ENCODE data around the gene GRIN2A. TPM values are rescaled to one million over a fixed set of nuclear protein-coding genes. Genes with fewer than 3 reads are reported as not detected.

Gene GRIN2A
- total and polyA plus RNA-seq, 2 of the 13 experiments (the other 11 are each of a cell fraction or from before 2014, with no cell fraction given) = not detected

DNA sequence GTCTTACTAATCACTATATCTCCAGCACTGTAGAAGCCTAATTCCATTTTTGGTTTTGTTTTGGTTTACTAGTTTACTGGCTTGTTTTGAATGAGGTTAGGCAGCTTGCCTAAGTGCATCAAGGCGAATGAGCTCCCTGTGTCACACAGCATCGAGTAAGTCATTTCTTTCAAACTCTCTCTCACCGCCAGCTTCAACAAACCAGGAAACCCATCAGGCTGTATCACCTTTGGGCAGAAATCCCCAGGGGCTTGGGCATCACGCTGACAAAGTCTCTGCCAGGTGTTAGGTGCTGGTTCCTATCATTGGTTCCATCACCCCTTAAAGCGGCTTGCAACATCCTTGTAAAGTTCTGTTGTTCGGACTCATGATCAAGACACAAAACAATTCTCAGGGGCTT, 226.6 kb downstream of the GRIN2A start:
- no peak overlapping the region for H3K27ac ChIP-seq (ENCODE audit: extremely low read length, insufficient read depth, low read length)
- H3K4me3 ChIP-seq (replicated peaks in 1 of 3; ENCODE audit: insufficient read depth in 1 of 3, low read depth in 2 of 3, low read length in 3 of 3) = no peak overlapping the region
- no peaks in the 10 kb centered on the region for H4K20me1 ChIP-seq (ENCODE audit: insufficient read depth, low read length)
- H3K27me3 ChIP-seq (ENCODE audit: control insufficient read depth in 1 of 2, insufficient read depth in 2 of 2, low read length in 2 of 2) = peaks cover 1 to 27% of the 10 kb centered on the region in 2 experiments; a peak in 4 of 5 replicates
- no peaks in the 10 kb centered on the region for H3K79me2 ChIP-seq (ENCODE audit: insufficient read depth, low read length)
- FAIRE-seq (no peak), DNase-seq (ENCODE audit: low spot score) (no peak), ATAC-seq (no peak)
- in situ Hi-C loops (cut with HindIII; ENCODE audit: extremely low pct_ligation_motif_present, low pct_unique_long_range_greater_than_20kb) (no loop called here), intact Hi-C loops (cut with micrococcal nuclease; ENCODE audit: unreplicated experiment) (no loop called here)
- no peak overlapping the region for H2AFZ ChIP-seq (ENCODE audit: low read length)
- no peak overlapping the region for H3K4me2 ChIP-seq (ENCODE audit: low read depth, low read length)
- TF ChIP-seq NCOA1 (CRISPR knock-in tag; IDR thresholded peaks at IDR 0.05) (no peak), ZNF24 (IDR thresholded peaks at IDR 0.05) (no peak), ZNF230 (CRISPR knock-in tag; IDR thresholded peaks at IDR 0.05) (no peak), KDM4B (CRISPR knock-in tag; IDR thresholded peaks at IDR 0.05) (no peak)
- BruUV-seq (replicated peaks) = no TSS peak
- ChIA-PET CTCF (ENCODE audit: low intra/inter-chr PET ratio, low total read pairs) (no interaction called here), POLR2A (no interaction called here)
- 20% methylated on average over 6 of the region's 6 CpGs for WGBS (ENCODE audit: low lambda C conversion rate)
- no peaks in the 10 kb centered on the region for H3K36me3 ChIP-seq (replicated peaks in 1 of 2; ENCODE audit: control insufficient read depth in 1 of 2, insufficient read depth in 2 of 2, low read length in 2 of 2)
- H3K9me3 ChIP-seq (ENCODE audit: low read length) = no peaks in the 10 kb centered on the region
- no peak overlapping the region for H3K9ac ChIP-seq (ENCODE audit: insufficient read depth, low read depth, low read length)
- no peaks in the 10 kb centered on the region for H3K4me1 ChIP-seq (ENCODE audit: insufficient read depth, low read length)

DNA sequence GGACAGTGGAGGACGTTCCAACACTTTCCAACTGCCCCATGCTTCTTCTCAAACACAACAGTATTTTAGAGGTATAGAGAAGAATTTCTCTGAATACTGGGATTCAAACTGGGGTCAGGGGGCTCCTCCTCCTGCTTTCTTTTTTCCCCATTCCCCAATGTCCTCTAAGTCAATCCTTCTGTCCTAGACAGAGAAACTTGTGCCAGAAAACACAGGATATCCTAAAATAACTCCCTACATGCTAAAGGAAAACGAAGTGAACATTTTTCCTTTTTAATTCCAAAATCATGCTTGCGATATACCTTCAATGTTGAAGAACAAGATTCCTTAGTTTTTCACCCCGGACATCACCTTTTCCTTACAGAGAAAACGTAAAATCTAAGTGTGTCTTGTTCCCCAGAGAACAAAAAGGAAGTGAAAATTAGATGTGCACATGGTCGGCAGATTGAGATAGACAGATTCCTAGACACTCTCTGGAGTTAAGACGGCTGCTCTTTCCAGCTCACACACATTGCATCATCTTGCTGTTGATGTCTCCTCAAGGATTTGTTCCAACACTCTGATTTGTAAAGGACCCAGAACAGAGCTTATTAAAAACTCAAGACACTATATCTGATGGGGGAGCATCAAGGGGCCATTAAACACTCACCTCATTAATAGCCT, 228.2 kb downstream of the GRIN2A start:
- BruUV-seq (replicated peaks) = no TSS peak
- TF ChIP-seq, protein P1, sequence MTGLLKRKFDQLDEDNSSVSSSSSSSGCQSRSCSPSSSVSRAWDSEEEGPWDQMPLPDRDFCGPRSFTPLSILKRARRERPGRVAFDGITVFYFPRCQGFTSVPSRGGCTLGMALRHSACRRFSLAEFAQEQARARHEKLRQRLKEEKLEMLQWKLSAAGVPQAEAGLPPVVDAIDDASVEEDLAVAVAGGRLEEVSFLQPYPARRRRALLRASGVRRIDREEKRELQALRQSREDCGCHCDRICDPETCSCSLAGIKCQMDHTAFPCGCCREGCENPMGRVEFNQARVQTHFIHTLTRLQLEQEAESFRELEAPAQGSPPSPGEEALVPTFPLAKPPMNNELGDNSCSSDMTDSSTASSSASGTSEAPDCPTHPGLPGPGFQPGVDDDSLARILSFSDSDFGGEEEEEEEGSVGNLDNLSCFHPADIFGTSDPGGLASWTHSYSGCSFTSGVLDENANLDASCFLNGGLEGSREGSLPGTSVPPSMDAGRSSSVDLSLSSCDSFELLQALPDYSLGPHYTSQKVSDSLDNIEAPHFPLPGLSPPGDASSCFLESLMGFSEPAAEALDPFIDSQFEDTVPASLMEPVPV (CRISPR knock-in tag; IDR thresholded peaks at IDR 0.05) = no peak
- TF ChIP-seq DNMT1 (CRISPR knock-in tag; IDR thresholded peaks at IDR 0.05) (no peak), CEBPB (IDR thresholded peaks at IDR 0.05; ENCODE audit: borderline replicate concordance, low read depth, low read length) (peak; percentile 45; the same call in 1 of the 2 replicates), KLF11 (CRISPR knock-in tag; IDR thresholded peaks at IDR 0.05) (no peak)
- TF ChIP-seq, protein P2, sequence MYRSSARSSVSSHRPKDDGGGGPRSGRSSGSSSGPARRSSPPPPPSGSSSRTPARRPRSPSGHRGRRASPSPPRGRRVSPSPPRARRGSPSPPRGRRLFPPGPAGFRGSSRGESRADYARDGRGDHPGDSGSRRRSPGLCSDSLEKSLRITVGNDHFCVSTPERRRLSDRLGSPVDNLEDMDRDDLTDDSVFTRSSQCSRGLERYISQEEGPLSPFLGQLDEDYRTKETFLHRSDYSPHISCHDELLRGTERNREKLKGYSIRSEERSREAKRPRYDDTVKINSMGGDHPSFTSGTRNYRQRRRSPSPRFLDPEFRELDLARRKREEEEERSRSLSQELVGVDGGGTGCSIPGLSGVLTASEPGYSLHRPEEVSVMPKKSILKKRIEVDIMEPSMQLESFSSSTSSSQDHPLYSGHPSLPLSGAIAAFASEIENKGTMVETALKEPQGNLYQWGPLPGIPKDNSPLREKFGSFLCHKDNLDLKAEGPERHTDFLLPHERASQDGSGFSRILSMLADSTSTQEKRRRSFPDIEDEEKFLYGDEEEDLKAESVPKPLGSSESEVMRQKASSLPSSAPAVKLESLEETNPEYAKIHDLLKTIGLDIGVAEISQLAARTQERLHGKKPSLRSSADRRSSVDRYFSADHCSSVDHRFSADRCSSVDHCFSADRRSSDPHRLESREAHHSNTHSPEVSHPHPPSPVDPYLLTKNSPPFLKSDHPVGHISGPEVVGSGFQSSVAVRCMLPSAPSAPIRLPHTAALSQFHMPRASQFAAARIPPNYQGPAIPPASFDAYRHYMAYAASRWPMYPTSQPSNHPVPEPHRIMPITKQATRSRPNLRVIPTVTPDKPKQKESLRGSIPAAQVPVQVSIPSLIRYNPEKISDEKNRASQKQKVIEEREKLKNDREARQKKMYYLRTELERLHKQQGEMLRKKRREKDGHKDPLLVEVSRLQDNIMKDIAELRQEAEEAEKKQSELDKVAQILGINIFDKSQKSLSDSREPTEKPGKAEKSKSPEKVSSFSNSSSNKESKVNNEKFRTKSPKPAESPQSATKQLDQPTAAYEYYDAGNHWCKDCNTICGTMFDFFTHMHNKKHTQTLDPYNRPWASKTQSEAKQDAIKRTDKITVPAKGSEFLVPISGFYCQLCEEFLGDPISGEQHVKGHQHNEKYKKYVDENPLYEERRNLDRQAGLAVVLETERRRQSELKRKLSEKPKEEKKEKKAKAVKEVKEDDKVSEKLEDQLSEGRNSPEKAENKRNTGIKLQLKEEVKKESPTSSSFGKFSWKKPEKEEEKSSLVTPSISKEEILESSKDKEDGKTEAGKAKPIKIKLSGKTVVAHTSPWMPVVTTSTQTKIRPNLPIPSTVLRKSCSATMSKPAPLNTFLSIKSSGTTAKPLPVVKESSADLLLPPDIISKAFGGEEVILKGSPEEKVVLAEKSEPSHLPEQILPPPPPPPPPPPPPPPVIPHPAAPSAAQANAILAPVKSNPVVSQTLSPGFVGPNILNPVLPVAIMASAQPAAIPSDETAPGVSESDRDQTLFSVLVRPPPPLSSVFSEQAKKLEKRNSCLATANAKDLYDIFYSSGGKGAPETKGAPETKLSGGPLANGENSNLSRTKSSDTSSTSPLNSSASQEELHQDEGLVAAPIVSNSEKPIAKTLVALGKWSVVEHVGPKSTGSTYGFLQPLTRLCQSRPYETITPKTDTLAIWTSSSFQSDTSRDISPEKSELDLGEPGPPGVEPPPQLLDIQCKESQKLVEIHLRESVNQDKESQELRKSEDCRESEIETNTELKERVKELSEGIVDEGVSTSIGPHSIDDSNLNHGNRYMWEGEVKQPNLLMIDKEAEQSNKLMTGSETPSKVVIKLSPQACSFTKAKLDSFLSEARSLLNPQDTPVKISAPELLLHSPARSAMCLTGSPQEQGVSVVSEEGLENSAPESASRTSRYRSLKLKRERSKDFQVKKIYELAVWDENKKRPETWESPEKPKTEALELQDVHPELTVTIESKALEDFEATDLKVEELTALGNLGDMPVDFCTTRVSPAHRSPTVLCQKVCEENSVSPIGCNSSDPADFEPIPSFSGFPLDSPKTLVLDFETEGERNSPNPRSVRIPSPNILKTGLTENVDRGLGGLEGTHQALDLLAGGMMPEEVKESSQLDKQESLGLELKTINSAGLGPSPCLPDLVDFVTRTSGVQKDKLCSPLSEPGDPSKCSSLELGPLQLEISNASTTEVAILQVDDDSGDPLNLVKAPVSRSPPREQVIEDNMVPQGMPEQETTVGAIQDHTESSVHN (CRISPR knock-in tag; IDR thresholded peaks at IDR 0.05) = no peak

More for the DNA sequence above, 228.2 kb downstream of the GRIN2A start:
- DNase-seq (ENCODE audit: low spot score) (no peak), ATAC-seq (no peak), FAIRE-seq (no peak)
- Histone ChIP-seq H3K4me2 (ENCODE audit: low read depth, low read length) (no peak overlapping the region), H3K79me2 (ENCODE audit: insufficient read depth, low read length) (no peaks in the 10 kb centered on the region), H3K4me1 (ENCODE audit: insufficient read depth, low read length) (no peaks in the 10 kb centered on the region), H4K20me1 (ENCODE audit: insufficient read depth, low read length) (no peaks in the 10 kb centered on the region), H2AFZ (ENCODE audit: low read length) (no peak overlapping the region), H3K9me3 (ENCODE audit: low read length) (no peaks in the 10 kb centered on the region), H3K27ac (ENCODE audit: extremely low read length, insufficient read depth, low read length) (no peak overlapping the region), H3K9ac (ENCODE audit: insufficient read depth, low read depth, low read length) (no peak overlapping the region), H3K36me3 (replicated peaks in 1 of 2; ENCODE audit: control insufficient read depth in 1 of 2, insufficient read depth in 2 of 2, low read length in 2 of 2) (no peaks in the 10 kb centered on the region), H3K4me3 (replicated peaks in 1 of 3; ENCODE audit: insufficient read depth in 1 of 3, low read depth in 2 of 3, low read length in 3 of 3) (no peak overlapping the region), H3K27me3 (ENCODE audit: control insufficient read depth in 1 of 2, insufficient read depth in 2 of 2, low read length in 2 of 2) (peaks cover 1 to 27% of the 10 kb centered on the region in 2 experiments; a peak in 3 of 5 replicates)
- 11% methylated on average over 7 of the region's 7 CpGs for WGBS (ENCODE audit: low lambda C conversion rate)
- ChIA-PET CTCF (ENCODE audit: low intra/inter-chr PET ratio, low total read pairs) (no interaction called here), POLR2A (no interaction called here)
- in situ Hi-C loops (cut with HindIII; ENCODE audit: extremely low pct_ligation_motif_present, low pct_unique_long_range_greater_than_20kb) (no loop called here), intact Hi-C loops (cut with micrococcal nuclease; ENCODE audit: unreplicated experiment) (no loop called here)

Data from HepG2 (cell line).